B cell (primary cell): ENCODE measurements around the gene ABCA7. TPM values are rescaled to one million over a fixed set of nuclear protein-coding genes. Genes with fewer than 3 reads are reported as not detected.

Experiments
- ATAC-seq: fragments of 200-7000 bp; cut with Tn5 transposase; one replicate; pipeline ENCODE4 v1.10.0; 2021; ENCODE audit warnings: low read depth, mild to moderate bottlenecking, moderate number of reproducible peaks, moderate library complexity
- CTCF ChIA-PET: fragments of 350-600 bp; sonication (Branson Sonifier 250); formaldehyde crosslinking; loops from one replicate; lab custom pipeline; 2021; ENCODE audit warnings: antibody characterized with exemption, inconsistent platforms; lab: Charles Lee
- POLR2A ChIA-PET: fragments of 350-600 bp; sonication (Branson Sonifier 250); formaldehyde crosslinking; loops from one replicate; lab custom pipeline; 2021; ENCODE audit warnings: antibody characterized with exemption; lab: Charles Lee
- DNase-seq: peaks from one replicate; pipeline ENCODE4 v3.0.0; 2013
- H2AFZ ChIP-seq: 2 replicates; pipeline ENCODE4 v1.6.1; 2012; ENCODE audit warnings: mild to moderate bottlenecking, low read depth, low read length; ENCODE audit not compliant: insufficient read depth, poor library complexity, severe bottlenecking
- H3K27ac ChIP-seq, 2 donors: 1 replicate in 1 of 2; 2 replicates in 1 of 2; pipeline ENCODE4 v1.5.1; 2012 to 2013; ENCODE audit warnings: low read length in 2 of 2, mild to moderate bottlenecking in 2 of 2, moderate library complexity in 1 of 2
- H3K27me3 ChIP-seq, 4 experiments: fragments of 200-600 bp in 1 of 4; sonication (generic) in 1 of 4; replicated peaks in 1 of 4; 1 replicate in 2 of 4; 2 replicates in 2 of 4; pipeline versions ENCODE4 v1.6.1 to v1.7.0; 2013 to 2016; ENCODE audit warnings: low read length in 3 of 4, mild to moderate bottlenecking in 2 of 4, mixed read lengths in 1 of 4, moderate library complexity in 1 of 4; ENCODE audit not compliant: insufficient read depth in 4 of 4, control insufficient read depth in 3 of 4; ENCODE audit errors: control extremely low read depth in 1 of 4
- H3K36me3 ChIP-seq, 2 experiments: replicated peaks in 1 of 2; 1 replicate in 1 of 2; 2 replicates in 1 of 2; pipeline versions ENCODE4 v1.6.1 to v1.7.1; 2013; ENCODE audit warnings: low read length in 1 of 2; ENCODE audit not compliant: insufficient read depth in 2 of 2, control insufficient read depth in 1 of 2; ENCODE audit errors: control extremely low read depth in 1 of 2, extremely low read depth in 1 of 2
- H3K4me1 ChIP-seq, 2 donors: fragments of 200-600 bp in 1 of 2; sonication (generic) in 1 of 2; 1 replicate in 1 of 2; 2 replicates in 1 of 2; pipeline versions ENCODE4 v1.5.1 to v1.6.1; 2013 to 2017; ENCODE audit warnings: low read length in 2 of 2; ENCODE audit not compliant: control insufficient read depth in 2 of 2, insufficient read depth in 2 of 2
- H3K4me2 ChIP-seq: replicated peaks from 2 replicates; pipeline ENCODE3; 2012; ENCODE audit warnings: mild to moderate bottlenecking, low read depth, low read length; ENCODE audit not compliant: poor library complexity, severe bottlenecking
- H3K4me3 ChIP-seq, 5 experiments: fragments of 200-600 bp in 1 of 5; sonication (generic) in 1 of 5; 1 replicate in 3 of 5; 2 replicates in 2 of 5; pipeline versions ENCODE4 v1.5.1 to v1.7.0; 2011 to 2016; ENCODE audit warnings: low read length in 4 of 5, mild to moderate bottlenecking in 4 of 5, low read depth in 2 of 5, control low read depth in 1 of 5, moderate library complexity in 1 of 5; ENCODE audit not compliant: insufficient read depth in 1 of 5; ENCODE audit errors: control extremely low read depth in 1 of 5, extremely low read depth in 1 of 5
- H3K79me2 ChIP-seq: fragments of 200-600 bp; sonication (generic); one replicate; pipeline ENCODE4 v1.6.0; 2016; ENCODE audit warnings: low read length; ENCODE audit not compliant: control insufficient read depth, insufficient read depth
- H3K9ac ChIP-seq: fragments of 200-600 bp; sonication (generic); 2 replicates; pipeline ENCODE4 v1.6.1; 2017; ENCODE audit warnings: mild to moderate bottlenecking, low read length, moderate library complexity
- H3K9me3 ChIP-seq, 3 donors: one replicate each; pipeline versions ENCODE4 v1.6.1 to v1.7.1; 2013; ENCODE audit warnings: low read length in 2 of 3; ENCODE audit not compliant: control insufficient read depth in 2 of 3, insufficient read depth in 1 of 3; ENCODE audit errors: control extremely low read depth in 1 of 3
- H4K20me1 ChIP-seq: 2 replicates; pipeline ENCODE4 v1.6.0; 2012; ENCODE audit warnings: mild to moderate bottlenecking, low read length; ENCODE audit not compliant: insufficient read depth, control insufficient read depth, poor library complexity, severe bottlenecking
- H3K27ac Mint-ChIP-seq: one replicate; pipeline ENCODE4 v1.8.0; 2021; ENCODE audit warnings: mixed read lengths
- H3K27me3 Mint-ChIP-seq: one replicate; pipeline ENCODE4 v1.8.0; 2021; ENCODE audit warnings: mixed read lengths
- H3K4me1 Mint-ChIP-seq: one replicate; pipeline ENCODE4 v1.8.0; 2021; ENCODE audit warnings: mixed read lengths
- H3K4me3 Mint-ChIP-seq: one replicate; pipeline ENCODE4 v1.8.0; 2021; ENCODE audit warnings: mixed read lengths
- H3K9me3 Mint-ChIP-seq: one replicate; pipeline ENCODE4 v1.8.0; 2022; ENCODE audit warnings: mixed read lengths; ENCODE audit not compliant: insufficient read depth
- EZH2 ChIP-seq: IDR thresholded peaks from 2 replicates; pipeline ENCODE4 v1.6.1; 2012; ENCODE audit warnings: borderline replicate concordance, low read depth, mild to moderate bottlenecking, moderate library complexity, low read length; ENCODE audit not compliant: insufficient read depth, poor library complexity, severe bottlenecking
- WGBS: methylation state at CpG from one replicate; pipeline ENCODE4 v1.1.5; 2013; ENCODE audit warnings: missing lambda C conversion rate; ENCODE audit not compliant: insufficient coverage; 5-methylcytosine and 5-hydroxymethylcytosine counted together
- intact Hi-C: fragments of 100-400 bp; cut with micrococcal nuclease; formaldehyde crosslinking; loops from one replicate; pipeline ENCODE4 v1.10.0; 2022
- polyA plus RNA-seq: library from polyadenylated mRNA; depleted of rRNA; stranded (reverse); fragments of >200 nt; gene quantifications from 2 replicates; pipeline ENCODE4 v1.2.3, GENCODE V29; 2012
- total RNA-seq, 2 donors: library from RNA; stranded (reverse); fragments of 120-200 nt in 1 of 2; gene quantifications; 1 replicate in 1 of 2; 2 replicates in 1 of 2; pipeline versions ENCODE4 v1.2.3 to v1.2.4, GENCODE V29; 2013 to 2022
- TF ChIP-seq, protein P1 (sequence below): fragments of 200-600 bp; IDR thresholded peaks from one replicate; pipeline ENCODE4 v1.8.0; 2022; ENCODE audit warnings: antibody characterized with exemption, mild to moderate bottlenecking

Gene ABCA7
- total and polyA plus RNA-seq, 2 donors (not counting 1 experiment from before 2014, with no cell fraction given): 192 to 281 TPM

DNA sequence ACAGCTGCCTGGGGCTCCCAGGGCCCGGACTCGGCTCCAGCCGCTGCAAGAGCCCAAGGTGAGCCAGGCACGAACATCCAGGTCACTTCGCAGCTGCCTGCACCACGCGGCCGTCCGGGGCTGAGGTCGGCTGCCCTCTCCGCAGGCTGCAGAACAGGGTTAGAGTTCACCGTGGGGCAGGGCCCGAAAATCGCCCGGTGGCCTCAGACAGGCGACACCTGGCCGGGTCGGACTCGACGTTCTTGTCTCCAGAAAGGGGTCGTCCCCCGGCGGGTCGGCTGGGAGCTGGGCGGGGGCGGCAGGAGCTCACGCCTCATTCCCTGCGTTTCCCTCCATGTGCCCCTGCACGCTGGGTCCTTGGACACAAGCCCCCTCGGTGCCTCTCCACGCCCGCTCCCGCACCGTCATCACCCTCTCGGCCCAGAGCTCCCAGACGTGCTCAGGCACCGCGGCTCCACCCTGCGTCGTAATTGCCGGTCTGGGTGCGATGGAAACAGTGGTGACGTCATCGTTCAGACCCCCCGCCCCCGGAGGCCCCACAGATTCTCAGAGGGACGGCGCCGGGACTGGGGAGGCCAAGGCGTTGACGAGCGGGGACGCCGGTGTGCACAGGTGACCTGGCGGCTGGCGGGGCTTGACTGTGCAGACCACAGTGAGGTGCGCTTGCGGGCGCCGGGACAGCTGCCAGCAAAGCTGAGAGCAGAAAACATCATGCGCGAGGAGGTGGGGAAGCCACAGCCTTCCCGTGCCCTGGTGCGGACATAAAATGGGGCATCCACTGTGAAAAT, 43.7 kb upstream of the ABCA7 start:
- peaks cover 12% of the 10 kb centered on the region for H3K4me1 Mint-ChIP-seq
- H3K9me3 ChIP-seq: peaks cover 0 to 6% (median 0%) of the 10 kb centered on the region in 3 donors
- no peak overlapping the region for H3K27ac ChIP-seq
- ChIA-PET POLR2A (interaction anchor here (0.7 to 1.4 kb wide), 4 partner anchors 12 to 91 kb away, joined by 3 to 9 read pairs (median 5); partner anchors contain the start of genes CNN2 and WDR18), CTCF (interaction anchor here (1.1 to 2.4 kb wide), 4 partner anchors 12 to 78 kb away, joined by 3 to 11 read pairs (median 4); partner anchors contain the start of gene WDR18)
- peaks cover 0 to 10% of the 10 kb centered on the region in 2 experiments for H3K36me3 ChIP-seq
- peaks cover 14% of the 10 kb centered on the region for H4K20me1 ChIP-seq
- peaks cover 21% of the 10 kb centered on the region for H3K27me3 Mint-ChIP-seq
- ATAC-seq: peak; percentile 62
- no peak overlapping the region for H3K9ac ChIP-seq
- H3K4me1 ChIP-seq: peaks cover 16 to 17% of the 10 kb centered on the region in 2 donors
- TF ChIP-seq, protein P1, sequence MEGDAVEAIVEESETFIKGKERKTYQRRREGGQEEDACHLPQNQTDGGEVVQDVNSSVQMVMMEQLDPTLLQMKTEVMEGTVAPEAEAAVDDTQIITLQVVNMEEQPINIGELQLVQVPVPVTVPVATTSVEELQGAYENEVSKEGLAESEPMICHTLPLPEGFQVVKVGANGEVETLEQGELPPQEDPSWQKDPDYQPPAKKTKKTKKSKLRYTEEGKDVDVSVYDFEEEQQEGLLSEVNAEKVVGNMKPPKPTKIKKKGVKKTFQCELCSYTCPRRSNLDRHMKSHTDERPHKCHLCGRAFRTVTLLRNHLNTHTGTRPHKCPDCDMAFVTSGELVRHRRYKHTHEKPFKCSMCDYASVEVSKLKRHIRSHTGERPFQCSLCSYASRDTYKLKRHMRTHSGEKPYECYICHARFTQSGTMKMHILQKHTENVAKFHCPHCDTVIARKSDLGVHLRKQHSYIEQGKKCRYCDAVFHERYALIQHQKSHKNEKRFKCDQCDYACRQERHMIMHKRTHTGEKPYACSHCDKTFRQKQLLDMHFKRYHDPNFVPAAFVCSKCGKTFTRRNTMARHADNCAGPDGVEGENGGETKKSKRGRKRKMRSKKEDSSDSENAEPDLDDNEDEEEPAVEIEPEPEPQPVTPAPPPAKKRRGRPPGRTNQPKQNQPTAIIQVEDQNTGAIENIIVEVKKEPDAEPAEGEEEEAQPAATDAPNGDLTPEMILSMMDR: no peak
- no peak for TF ChIP-seq EZH2
- peak; percentile 77 for DNase-seq
- no peaks in the 10 kb centered on the region for H3K9me3 Mint-ChIP-seq
- H3K4me3 Mint-ChIP-seq: peak overlapping the region; percentile 73
- H3K4me2 ChIP-seq: peak overlapping the region; percentile 57
- peak overlapping the region in 1 of 5 experiments; percentile 8 for H3K4me3 ChIP-seq
- H3K27me3 ChIP-seq: peaks cover 0 to 50% (median 26%) of the 10 kb centered on the region in 4 experiments
- peak overlapping the region; percentile 84 for H3K27ac Mint-ChIP-seq
- H3K79me2 ChIP-seq: no peaks in the 10 kb centered on the region
- H2AFZ ChIP-seq: no peak overlapping the region
- WGBS: 22% methylated on average over 64 of the region's 64 CpGs
- intact Hi-C loops: no loop called here

DNA sequence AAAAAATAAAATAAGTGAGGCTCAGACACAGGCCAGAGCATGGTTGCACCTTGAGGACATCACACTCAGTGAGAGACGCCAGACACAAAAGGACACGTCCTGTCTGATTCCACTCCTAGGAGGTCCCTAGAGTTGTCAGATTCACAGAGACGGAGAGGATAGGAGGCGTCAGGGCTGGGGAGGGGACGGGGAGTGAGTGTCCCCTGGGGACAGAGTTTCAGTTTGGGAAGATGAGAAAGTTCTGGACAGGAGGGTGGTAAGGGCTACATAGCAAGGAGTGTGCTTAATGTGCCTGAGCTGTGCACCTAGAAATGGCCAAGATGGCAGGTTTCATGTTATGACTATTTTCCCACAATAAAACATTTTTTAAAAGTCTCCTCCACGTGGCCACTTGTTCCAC, 41.8 kb upstream of the ABCA7 start:
- Histone ChIP-seq H4K20me1 (peaks cover 19% of the 10 kb centered on the region), H3K27me3 (peaks cover 0 to 65% (median 34%) of the 10 kb centered on the region in 4 experiments), H3K9ac (no peak overlapping the region), H2AFZ (no peak overlapping the region), H3K9me3 (peaks cover 0 to 6% (median 0%) of the 10 kb centered on the region in 3 donors), H3K4me1 (peaks cover 22 to 23% of the 10 kb centered on the region in 2 donors), H3K79me2 (no peaks in the 10 kb centered on the region), H3K4me2 (no peak overlapping the region), H3K36me3 (peaks cover 0 to 7% of the 10 kb centered on the region in 2 experiments), H3K27ac (no peak overlapping the region), H3K4me3 (no peak overlapping the region)
- no peak for DNase-seq
- Mint-ChIP-seq H3K27ac (peak overlapping the region; percentile 4), H3K4me1 (peaks cover 16% of the 10 kb centered on the region), H3K9me3 (no peaks in the 10 kb centered on the region), H3K27me3 (peaks cover 27% of the 10 kb centered on the region), H3K4me3 (no peak overlapping the region)
- intact Hi-C loops: no loop called here
- no peak for ATAC-seq
- TF ChIP-seq, protein P1: no peak
- no peak for TF ChIP-seq EZH2
- POLR2A ChIA-PET: no interaction called here
- 70% methylated on average over 4 of the region's 6 CpGs for WGBS
- CTCF ChIA-PET: interaction anchor here (1.2 to 2.4 kb wide), 5 partner anchors 14 to 196 kb away, joined by 3 to 11 read pairs (median 5); partner anchors contain the start of gene WDR18
